HG03064 (cell line): ENCODE measurements around the gene PHKB.
"Not testable (repeated sequence)": the region's sequence is repeated elsewhere in the genome, so short reads cannot be mapped to it uniquely, and the experiment has no call there.

Experiments used
- ATAC-seq: cut with Tn5 transposase; IDR thresholded peaks from one replicate; pipeline ENCODE4 v1.9.1; 2021; ENCODE audit warnings: low read depth; ENCODE audit not compliant: unreplicated experiment

Gene PHKB

DNA sequence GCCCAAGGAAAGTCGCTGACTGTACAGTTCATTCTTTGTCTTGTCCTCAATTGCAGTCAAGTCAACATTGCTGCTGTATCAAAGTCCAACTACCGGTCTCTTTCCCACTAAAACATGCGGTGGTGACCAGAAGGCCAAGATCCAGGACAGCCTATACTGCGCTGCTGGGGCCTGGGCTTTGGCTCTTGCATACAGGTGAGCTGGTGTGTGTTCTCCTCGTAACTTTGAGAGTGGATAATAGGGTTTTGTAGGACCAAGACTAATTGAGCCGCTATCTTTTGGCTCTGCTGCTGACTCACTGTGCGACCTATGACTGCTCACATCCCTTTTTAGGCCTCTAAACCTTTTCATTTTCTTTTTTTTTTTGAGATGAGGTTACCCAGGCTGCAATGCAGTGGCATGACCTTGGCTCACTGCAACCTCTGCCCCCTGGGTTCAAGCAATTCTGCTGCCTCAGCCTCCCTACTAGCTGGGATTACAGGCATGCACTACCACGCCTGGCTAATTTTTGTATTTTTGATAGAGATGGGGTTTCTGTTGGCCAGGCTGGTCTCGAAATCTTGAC is 38.7 kb downstream of the PHKB start:
- ATAC-seq = no peak

DNA sequence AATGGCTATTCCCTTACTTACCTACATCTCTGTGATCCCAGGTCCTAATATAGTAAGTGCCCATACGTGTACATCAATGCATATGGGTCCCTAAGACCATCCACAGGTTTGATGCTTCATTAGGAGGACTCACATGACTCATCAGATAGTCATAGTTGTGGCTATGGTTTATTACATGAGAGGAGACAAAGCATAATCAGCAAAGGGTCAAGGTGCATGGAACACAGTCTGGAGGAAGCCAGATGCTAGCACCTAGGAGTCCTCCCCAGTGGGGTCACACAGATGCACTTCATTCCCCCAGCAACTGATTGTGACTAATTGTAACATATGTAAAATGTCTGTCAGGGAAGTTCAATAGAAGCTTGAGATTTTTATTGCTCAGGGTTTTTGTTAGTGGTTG is 42.8 kb downstream of the PHKB start:
- no peak for ATAC-seq

DNA sequence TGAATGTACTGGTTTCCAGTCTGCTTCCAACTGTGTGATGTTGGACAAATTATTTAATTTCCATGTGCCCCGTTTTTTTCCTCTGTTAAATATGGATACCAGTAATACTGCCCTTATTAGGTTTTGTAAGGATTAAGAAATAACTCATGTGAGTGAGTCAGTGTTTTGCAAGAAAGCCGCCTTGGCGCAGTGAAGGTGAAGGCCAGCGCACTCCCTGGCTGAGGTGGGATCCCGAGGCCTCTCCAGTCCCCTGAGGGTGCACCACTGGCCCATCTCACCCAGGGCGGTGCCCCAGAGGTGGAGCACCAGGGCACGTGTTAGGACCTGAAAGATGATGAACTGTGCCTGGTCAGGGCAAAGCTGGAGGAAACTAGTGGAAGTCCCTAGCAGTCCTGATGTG is 43.5 kb downstream of the PHKB start:
- ATAC-seq = no peak

DNA sequence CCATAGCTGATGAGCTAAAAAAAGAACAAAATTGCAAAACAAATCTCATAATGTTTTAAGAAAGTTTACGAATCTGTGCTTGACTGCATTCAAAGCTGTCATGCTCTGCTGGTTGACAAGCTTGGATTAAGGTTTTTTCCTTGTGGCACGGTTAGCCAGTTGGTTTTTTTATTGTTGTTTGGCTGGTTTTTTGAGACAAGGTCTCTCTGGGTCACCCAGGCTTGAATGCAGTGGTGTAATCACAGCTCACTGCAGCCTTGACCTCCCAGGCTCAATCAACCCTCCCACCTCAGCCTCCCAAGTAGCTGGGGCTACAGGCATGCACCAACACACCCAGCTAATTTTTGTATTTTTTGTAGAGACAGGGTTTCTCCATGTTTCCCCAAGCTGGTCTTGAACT is 45.7 kb downstream of the PHKB start:
- ATAC-seq = no peak

DNA sequence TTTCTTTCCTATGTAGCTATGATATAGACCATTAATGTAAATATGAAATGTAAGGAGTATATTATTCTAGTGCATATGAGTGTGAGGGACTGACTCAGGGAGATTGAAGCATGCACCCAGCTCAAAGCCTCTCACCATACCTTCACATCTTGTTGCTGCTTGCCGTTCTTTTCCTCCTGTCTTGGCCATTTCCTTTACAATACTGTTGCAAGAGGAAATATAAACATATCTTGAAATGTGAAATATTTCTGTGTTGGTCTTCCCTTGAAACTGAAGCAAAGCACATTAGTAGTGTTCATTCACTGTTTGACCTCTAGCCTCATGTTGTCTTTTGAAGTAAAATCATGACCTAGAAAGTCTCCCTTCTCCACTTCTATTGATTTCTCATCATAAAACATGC is 46.6 kb downstream of the PHKB start:
- no peak for ATAC-seq

DNA sequence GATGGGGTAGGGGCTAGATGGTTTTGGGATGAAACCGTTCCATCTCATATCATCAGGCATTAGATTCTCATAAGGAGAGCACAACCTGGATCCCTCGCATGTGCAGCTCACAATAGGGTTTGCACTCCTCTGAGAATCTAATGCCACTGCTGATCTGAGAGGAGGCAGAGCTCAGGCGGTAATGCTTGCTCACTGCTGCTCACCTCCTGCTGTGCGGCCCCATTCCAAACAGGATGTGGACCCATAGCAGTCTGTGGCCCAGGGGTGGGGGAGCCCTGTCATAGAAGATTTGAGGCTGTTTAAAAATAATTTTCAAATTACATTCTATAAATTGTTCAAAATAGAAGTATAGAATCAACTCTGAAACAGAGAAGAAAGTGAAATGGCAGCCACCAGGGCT is 50.8 kb downstream of the PHKB start:
- no peak for ATAC-seq

DNA sequence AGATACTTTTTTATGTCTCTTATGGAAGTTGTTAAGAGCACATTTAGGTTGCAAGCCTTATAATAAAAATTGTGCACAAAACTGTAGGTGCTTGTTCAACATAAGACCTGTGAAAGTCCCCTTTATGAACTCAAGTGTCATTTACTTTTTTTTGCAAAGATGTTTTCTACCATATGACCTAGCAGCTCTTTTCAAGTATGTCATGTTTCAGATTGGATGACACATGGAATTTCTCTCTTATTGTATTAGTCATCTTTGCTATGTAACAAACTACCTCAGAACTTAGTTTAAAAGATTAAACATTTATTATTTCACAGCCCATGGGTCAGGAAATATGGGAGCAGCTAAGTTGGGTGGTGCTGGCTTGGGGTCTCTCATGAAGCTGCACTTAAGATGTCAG is 57.9 kb downstream of the PHKB start:
- no peak for ATAC-seq

DNA sequence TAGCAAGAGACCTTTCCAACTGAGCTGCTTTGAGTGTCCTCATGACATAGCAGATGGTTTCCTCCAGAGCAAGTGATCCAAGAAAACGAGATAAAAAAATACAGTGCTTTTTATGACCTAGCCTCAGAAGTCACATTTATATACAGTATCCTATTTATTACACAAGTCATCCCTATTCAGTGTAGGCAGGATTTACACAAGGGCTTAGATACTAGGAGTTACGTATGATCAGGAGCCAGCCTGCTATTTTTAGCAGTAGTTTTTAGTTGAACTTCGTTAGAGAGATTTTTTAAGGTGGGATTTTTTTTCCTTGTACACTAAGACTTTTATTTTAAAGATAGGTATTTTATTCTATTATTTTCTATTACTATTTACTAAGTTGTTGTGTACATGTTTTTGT is 58.4 kb downstream of the PHKB start:
- ATAC-seq = no peak

DNA sequence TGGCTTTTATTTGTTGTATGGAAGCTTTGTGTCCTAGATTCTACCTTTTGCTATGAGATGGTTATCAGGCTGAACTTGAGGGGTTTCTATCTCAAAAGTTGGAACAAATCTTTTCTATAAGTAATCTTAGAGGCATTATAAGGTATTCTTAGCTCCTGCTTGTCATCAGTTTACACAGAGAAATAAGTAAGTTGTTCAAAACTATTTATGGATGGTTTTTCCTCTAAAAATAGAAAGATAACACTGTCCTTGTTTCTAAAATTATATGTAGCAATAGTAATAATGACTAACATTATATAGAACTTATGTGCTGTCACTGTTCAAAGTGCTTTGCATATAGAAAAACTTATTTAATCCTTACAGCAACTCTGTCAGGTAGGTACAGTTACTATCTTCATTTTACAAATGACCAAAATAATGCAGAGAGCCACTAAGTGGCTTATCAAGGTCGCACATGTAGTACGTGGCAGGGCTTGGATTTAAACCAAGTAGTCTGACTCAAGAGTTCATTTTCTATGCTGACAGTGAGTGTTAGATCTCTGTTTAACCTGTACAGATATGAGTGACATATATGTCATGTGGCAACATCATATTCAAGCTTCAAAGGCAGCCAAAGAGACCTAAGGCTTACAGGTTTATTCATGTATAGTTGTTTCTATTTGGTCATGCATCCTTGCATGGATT is 59.0 kb downstream of the PHKB start:
- ATAC-seq = no peak

DNA sequence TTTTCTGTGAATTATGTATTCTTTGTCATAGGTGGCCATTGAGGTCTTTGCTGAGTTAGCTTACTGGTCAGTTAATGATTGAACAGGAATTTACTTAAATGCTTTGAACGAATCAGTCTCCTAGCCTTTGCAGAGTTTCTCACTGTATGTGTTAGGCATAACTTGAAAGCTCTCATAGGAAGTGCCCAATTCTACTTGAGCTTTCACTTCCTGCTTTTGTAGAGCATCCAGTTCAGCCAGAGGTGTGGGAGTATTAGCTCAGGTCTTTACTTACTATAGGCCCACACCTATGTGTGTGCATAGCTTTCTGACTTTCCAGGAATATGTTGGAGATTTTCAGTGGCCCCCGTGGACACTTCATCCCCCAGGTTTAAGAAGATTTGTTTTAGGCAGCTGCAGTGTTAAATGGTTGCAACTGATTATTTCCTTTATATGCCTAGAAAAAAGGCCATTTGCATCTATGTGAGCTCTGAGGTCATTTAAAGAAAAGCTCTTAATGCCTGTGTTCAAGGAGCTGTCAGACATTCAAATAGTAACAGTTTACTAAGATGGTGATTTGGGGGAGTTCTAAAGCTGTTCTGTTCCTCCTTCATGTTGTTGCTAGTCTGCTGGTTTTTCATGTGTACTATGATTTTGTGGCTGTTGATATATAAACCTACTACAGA is 62.3 kb downstream of the PHKB start:
- ATAC-seq = peak; percentile 99

DNA sequence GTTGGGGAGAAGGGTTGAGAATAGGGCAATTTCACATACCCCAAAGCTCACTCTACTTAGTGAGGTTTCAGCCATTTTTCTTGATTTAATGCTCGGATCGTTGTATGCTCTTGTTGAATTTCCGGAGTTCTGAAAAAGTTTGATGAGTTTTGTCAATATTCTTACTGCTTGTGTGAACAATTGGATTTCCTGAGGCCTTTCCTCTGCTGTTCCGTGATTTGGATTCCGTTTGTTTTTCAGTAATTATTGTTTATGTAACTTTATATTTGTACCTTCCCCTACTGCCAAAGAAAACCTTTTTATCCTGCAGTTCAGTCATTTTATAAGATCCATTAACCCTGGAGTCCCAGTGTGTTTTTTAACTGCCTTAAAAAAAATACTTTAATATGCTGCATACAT is 62.9 kb downstream of the PHKB start:
- no peak for ATAC-seq

DNA sequence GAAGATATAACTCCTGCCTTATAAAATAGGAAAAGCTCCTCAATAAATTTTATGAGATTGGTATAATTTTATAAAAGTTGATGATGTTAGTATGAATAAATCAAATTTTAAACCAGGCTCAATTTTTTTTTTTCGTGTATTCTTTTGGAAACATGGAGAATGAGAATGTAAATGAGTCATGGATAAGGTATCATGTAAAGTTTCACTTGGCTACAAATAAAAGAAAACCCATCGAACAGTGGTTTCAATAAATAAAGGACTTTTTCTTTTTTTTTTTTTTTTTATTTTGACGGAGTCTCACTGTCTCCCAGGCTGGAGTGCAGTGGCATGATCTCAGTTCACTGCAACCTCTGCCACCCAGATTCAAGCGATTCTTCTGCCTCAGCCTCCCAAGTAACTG is 67.3 kb downstream of the PHKB start:
- ATAC-seq = no peak

DNA sequence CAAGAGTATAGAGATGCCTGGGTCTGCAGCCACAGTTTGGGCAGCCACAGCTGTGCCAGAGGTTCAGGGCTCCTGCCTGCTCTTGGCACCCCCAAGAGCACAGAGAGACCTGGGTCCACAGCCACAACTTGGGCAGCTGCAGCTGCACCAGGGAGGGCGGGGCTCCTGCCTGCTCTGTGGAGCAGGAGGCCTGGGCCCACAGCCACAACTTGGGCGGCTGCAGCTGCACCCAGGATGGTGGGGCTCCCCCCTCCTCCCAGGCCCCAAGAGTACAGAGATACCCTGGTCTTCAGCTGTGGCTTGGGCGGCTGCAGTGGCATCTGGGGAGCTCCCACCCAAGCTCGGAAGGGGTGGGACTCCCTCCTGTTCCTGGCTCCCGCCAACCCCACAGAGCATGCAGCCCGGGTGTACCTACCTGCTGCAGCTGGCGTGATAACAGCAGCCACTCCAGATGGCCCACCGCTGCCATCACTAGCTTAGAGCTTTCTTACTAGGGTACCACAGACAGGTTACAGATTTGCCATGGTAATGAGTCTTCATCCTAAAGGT is 72.7 kb downstream of the PHKB start:
- ATAC-seq = no peak

DNA sequence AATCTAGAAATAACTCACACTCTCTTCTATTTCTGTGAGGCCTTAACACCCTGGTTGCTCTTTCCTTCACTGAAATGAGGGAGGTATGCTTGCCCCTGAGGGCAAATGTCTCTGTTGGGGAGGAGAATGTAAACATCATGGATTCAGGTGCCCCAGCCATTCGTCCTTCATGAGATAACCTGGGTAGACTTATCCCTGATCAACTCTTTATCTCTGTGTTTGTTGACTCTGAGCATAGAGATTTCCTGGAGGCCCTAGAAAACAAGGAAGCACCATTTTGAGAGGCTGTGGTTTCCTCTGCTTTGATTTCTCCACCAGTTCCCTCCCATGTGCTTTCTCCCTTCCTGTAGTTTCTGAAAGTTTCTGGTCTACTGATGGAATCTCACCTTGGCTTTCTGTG is 77.3 kb downstream of the PHKB start:
- ATAC-seq = no peak

DNA sequence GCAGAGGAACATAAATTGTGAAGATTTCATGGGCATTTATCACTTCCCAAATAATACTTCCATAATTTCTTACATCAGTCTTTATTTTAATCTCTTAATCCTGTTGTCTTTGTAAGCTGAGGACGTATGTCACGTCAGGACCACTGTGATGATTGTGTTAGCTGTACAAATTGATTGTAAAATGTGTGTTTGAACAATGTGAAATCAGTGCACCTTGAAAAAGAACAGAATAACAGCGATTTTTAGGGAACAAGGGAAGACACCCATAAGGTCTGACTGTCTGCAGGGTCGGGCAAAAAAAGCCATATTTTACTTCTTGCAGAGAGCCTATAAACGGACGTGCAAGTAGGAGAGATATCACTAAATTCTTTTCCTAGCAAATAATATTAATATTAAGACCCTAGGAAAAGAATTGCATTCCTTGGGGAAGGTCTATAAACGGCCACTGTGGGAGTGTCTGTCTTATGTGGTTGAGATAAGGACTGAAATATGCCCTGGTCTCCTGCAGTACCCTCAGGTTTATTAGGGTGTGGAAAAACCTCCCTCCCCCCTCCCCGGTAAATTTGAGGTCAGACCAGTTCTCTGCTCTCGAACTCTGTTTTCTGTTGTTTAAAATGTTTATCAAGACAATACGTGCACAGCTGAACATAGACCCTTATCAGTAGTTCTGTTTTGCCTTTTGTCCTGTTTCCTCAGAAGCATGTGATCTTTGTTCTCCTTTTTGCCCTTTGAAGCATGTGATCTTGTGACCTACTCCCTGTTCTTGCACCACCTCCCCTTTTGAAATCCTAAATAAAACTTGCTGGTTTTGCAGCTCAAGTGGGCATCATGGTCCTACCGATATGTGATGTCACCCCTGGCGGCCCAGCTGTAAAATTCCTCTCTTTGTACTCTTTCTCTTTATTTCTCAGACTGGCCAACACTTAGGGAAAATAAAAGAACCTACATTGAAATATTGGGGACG is 78.9 kb downstream of the PHKB start:
- ATAC-seq = not testable (repeated sequence)

DNA sequence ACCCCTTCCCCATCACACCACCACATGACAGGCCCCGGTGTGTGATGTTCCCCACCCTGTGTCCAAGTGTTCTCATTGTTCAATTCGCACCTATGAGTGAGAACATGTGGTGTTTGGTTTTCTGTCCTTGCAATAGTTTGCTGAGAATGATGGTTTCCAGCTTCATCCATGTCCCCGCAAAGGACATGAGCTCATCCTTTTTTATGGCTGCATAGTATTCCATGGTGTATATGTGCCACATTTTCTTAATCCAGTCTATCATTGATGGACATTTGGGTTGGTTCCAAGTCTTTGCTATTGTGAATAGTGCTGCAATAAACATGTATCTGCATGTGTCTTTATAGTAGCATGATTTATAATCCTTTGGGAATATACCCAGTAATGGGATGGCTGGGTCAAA is 80.0 kb downstream of the PHKB start:
- not testable (repeated sequence) for ATAC-seq

DNA sequence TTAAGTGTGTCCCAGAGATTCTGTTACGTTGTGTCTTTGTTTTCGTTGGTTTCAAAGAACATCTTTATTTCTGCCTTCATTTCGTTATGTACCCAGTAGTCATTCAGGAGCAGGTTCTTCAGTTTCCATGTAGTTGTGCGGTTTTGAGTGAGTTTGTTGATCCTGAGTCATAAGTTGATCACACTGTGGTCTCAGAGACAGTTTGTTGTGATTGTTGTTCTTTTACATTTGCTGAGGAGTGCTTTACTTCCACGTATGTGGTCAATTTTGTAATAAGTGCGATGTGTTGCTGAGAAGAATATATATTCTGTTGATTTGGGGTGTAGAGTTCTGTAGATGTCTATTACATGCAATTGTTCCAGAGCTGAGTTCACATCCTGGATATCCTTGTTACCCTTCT is 83.1 kb downstream of the PHKB start:
- not testable (repeated sequence) for ATAC-seq

DNA sequence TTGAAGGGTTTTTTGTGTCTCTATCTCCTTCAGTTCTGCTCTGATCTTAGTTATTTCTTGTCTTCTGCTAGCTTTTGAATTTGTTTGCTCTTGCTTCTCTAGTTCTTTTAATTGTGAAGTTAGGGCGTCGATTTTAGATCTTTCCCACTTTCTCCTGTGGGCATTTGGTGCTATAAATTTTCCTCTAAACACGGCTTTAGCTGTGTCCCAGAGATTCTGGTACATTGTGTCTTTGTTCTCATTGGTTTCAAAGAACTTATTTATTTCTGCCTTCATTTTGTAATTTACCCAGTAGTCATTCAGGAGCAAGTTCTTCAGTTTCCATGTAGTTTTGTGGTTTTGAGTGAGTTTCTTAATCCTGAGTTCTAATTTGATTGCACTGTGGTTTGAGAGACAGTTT is 90.1 kb downstream of the PHKB start:
- not testable (repeated sequence) for ATAC-seq

DNA sequence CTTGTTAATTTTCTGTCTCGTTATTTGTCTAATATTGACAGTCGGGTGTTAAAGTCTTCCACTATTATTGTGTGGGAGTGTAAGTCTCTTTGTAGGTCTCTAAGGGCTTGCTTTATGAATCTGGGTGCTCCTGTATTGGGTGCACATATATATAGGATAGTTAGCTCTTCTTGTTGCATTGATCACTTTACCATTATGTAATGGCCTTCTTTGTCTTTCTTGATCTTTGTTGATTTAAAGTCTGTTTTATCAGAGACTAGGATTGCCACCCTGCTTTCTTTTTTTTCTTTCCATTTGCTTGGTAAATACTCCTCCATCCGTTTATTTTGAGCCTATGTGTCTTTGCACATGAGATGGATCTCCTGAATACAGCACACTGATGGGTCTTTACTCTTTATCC is 90.6 kb downstream of the PHKB start:
- not testable (repeated sequence) for ATAC-seq

DNA sequence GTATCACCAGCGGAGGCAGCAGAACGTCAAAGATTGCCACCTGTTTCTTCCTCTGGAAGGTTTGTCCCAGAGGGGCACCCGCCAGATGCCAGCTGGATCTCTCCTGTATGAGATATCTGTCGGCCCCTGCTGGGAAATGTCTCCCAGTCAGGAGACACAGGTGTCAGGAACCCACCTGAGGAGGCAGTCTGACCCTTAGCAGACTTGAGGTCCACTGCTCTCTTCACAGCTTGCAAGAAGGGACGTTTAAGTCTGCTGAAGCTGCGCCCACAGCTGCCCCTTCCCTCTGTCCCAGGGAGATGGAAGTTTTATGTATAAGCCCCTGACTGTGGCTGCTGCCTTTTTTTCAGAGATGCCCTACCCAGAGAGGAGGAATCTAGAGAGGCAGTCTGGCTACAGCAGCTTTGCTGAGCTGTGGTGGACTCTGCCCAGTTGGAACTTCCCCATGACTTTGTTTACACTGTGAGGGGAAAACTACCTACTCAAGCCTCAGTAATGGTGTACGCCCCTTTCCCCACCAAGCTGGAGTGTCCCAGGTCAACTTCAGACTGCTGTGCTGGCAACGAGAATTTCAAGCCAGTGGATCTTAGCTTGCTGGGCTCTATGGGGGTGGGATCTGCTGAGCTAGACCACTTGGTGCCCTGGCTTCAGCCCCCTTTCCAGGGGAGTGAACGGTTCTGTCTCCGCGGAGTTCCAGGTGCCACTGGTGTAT is 92.9 kb downstream of the PHKB start:
- no peak for ATAC-seq
